NB4 (cell line): ENCODE results near the gene BDKRB2.

ENCODE experiments used
- DNase-seq: peaks from one replicate; pipeline ENCODE4 v3.0.0; 2010; ENCODE audit warnings: low read depth
- H3K4me3 ChIP-seq: one replicate; pipeline ENCODE4 v1.5.1; 2011; ENCODE audit warnings: mild to moderate bottlenecking, low read depth, low read length, moderate library complexity
- CTCF ChIP-seq: IDR thresholded peaks from one replicate; pipeline ENCODE4 v1.5.1; 2012; ENCODE audit warnings: low read depth, low read length
- MAX ChIP-seq: IDR thresholded peaks from 2 replicates; pipeline ENCODE4 v1.6.1; 2011; ENCODE audit warnings: low read depth, low read length
- MYC ChIP-seq: IDR thresholded peaks from 2 replicates; pipeline ENCODE4 v1.6.1; 2011; ENCODE audit warnings: low read depth, low read length
- POLR2A ChIP-seq: IDR thresholded peaks from 2 replicates; pipeline ENCODE4 v1.6.1; 2011; ENCODE audit warnings: mild to moderate bottlenecking; ENCODE audit not compliant: insufficient read length; ENCODE audit errors: extremely low read depth

BDKRB2 gene

GRCh38 chr14:96181186-96182056 lies 23.2 kb upstream of the BDKRB2 start:
- TF ChIP-seq MAX (no peak), POLR2A (no peak), CTCF (no peak), MYC (no peak)
- no peak for DNase-seq
- no peak overlapping the region for H3K4me3 ChIP-seq

GRCh38 chr14:96182546-96182945 lies 22.1 kb upstream of the BDKRB2 start:
- H3K4me3 ChIP-seq, result no peak overlapping the region
- no peak for DNase-seq
- no peak for TF ChIP-seq MYC
- TF ChIP-seq MAX, result no peak
- TF ChIP-seq CTCF, result no peak
- TF ChIP-seq POLR2A, result no peak

- no peak for DNase-seq
- no peak overlapping the region for H3K4me3 ChIP-seq
- no peak for TF ChIP-seq POLR2A
- no peak for TF ChIP-seq MAX
- TF ChIP-seq CTCF, result no peak
- no peak for TF ChIP-seq MYC
These were observed 19.9 kb upstream of the BDKRB2 start for GRCh38 chr14:96184737-96185136.

GRCh38 chr14:96187216-96188031 lies 17.2 kb upstream of the BDKRB2 start:
- no peak for DNase-seq
- H3K4me3 ChIP-seq, result no peak overlapping the region
- TF ChIP-seq POLR2A (no peak), MAX (no peak), CTCF (no peak), MYC (no peak)

GRCh38 chr14:96189281-96189711 lies 15.3 kb upstream of the BDKRB2 start:
- no peak for TF ChIP-seq MYC
- no peak for TF ChIP-seq POLR2A
- no peak overlapping the region for H3K4me3 ChIP-seq
- DNase-seq, result no peak

GRCh38 chr14:96191353-96191752 lies 13.3 kb upstream of the BDKRB2 start:
- no peak overlapping the region for H3K4me3 ChIP-seq
- no peak for DNase-seq
- no peak for TF ChIP-seq CTCF
